Endodermal cell (in vitro differentiated cells): ENCODE measurements around the gene NTRK3. TPM values are rescaled to one million over a fixed set of nuclear protein-coding genes. Genes with fewer than 3 reads are reported as not detected.

ENCODE experiments used
- DNase-seq: peaks from one replicate; pipeline ENCODE4 v3.0.0-alpha.2; 2017
- H3K27ac ChIP-seq: 2 replicates; pipeline ENCODE4 v1.5.1; 2013; ENCODE audit warnings: mild to moderate bottlenecking, low read depth, low read length, moderate library complexity
- H3K27me3 ChIP-seq: 2 replicates; pipeline ENCODE4 v1.6.1; 2013; ENCODE audit warnings: mild to moderate bottlenecking, low read length, moderate library complexity; ENCODE audit not compliant: insufficient read depth, control insufficient read depth, poor library complexity, severe bottlenecking
- H3K36me3 ChIP-seq: 2 replicates; pipeline ENCODE4 v1.7.0; 2013; ENCODE audit warnings: mild to moderate bottlenecking, low read length, moderate library complexity; ENCODE audit not compliant: control insufficient read depth, insufficient read depth
- H3K4me1 ChIP-seq: one replicate; pipeline ENCODE4 v1.7.0; 2013; ENCODE audit warnings: low read length; ENCODE audit not compliant: control insufficient read depth, insufficient read depth
- H3K4me3 ChIP-seq: 2 replicates; pipeline ENCODE4 v1.5.1; 2013; ENCODE audit warnings: mild to moderate bottlenecking, low read length, moderate library complexity
- H3K9ac ChIP-seq: 2 replicates; pipeline ENCODE4 v1.6.1; 2013; ENCODE audit warnings: mild to moderate bottlenecking, low read length, moderate library complexity; ENCODE audit not compliant: poor library complexity, severe bottlenecking; ENCODE audit errors: extremely low read depth
- H3K9me3 ChIP-seq: 2 replicates; pipeline ENCODE4 v1.6.1; 2013; ENCODE audit warnings: mild to moderate bottlenecking, low read length, moderate library complexity; ENCODE audit not compliant: control insufficient read depth
- H3K27ac Mint-ChIP-seq: 2 replicates; pipeline ENCODE4 v1.8.0; 2020; ENCODE audit warnings: mixed read lengths
- H3K27me3 Mint-ChIP-seq: 2 replicates; pipeline ENCODE4 v1.8.0; 2021; ENCODE audit warnings: mild to moderate bottlenecking, mixed read lengths; ENCODE audit not compliant: insufficient read depth
- H3K36me3 Mint-ChIP-seq: 2 replicates; pipeline ENCODE4 v1.8.0; 2020; ENCODE audit warnings: low read depth, mixed read lengths
- H3K4me1 Mint-ChIP-seq: 2 replicates; pipeline ENCODE4 v1.8.0; 2020; ENCODE audit warnings: mixed read lengths
- H3K4me3 Mint-ChIP-seq: 2 replicates; pipeline ENCODE4 v1.8.0; 2020; ENCODE audit warnings: mild to moderate bottlenecking, moderate library complexity, mixed read lengths
- H3K9me3 Mint-ChIP-seq: 2 replicates; pipeline ENCODE4 v1.8.0; 2020; ENCODE audit warnings: mild to moderate bottlenecking, mixed read lengths
- CTCF ChIP-seq: fragments of 200-600 bp; sonication (generic); conservative IDR thresholded peaks from 2 replicates; pipeline ENCODE4 v1.5.0; 2021; ENCODE audit warnings: antibody characterized with exemption, mild to moderate bottlenecking
- WGBS, 2 experiments: methylation state at CpG; one replicate each; pipeline versions ENCODE4 v1.1.5 to v1.1.7; 2013; ENCODE audit warnings: missing lambda C conversion rate in 2 of 2, mixed read lengths in 1 of 2; ENCODE audit not compliant: insufficient coverage in 1 of 2, insufficient read length in 1 of 2; 5-methylcytosine and 5-hydroxymethylcytosine counted together
- total RNA-seq, 2 donors: library from RNA; stranded (reverse); fragmentation: NEBNext Ultra II Directional in 1 of 2; extraction: Animal tissue kit (Norgen Biotek cat#: 25700) in 1 of 2; gene quantifications; 2 replicates in 1 of 2; 3 replicates in 1 of 2; pipeline ENCODE4 v1.2.1, GENCODE V29; 2021

Gene NTRK3
- total RNA-seq, 2 donors from 2014 or later: 0.11 to 0.86 TPM

- WGBS, 2 experiments: 93 to 94% methylated on average over 4 of the region's 4 CpGs
- no peak for TF ChIP-seq CTCF
Observed at GRCh38 chr15:87959662-87960061, 296.9 kb downstream of the NTRK3 start.

DNA sequence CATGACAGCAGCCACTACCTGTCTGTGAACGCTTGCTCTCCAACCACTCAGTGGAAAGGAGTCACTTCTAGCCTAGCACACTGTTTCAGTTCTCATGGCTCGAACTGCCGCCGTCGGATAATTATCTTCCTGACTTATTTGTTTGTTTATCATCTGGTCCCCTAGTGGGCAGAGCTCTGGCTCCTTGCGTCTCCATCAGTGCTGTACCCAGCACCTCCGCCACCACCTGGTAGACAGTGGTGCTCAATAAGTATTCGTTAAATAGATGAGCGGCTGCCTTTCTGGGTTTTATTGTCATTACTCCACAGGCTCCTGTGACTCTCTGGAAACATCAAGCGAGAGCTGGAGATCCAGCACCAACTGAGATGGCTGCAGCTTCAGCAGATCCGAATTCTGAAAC, 297.5 kb downstream of the NTRK3 start:
- no peaks in the 10 kb centered on the region for H3K36me3 Mint-ChIP-seq
- peak; percentile 82 for TF ChIP-seq CTCF
- DNase-seq: peak; percentile 80
- no peak overlapping the region for H3K27ac Mint-ChIP-seq
- no peak overlapping the region for H3K4me3 Mint-ChIP-seq
- H3K9me3 ChIP-seq: no peaks in the 10 kb centered on the region
- peaks cover 40% of the 10 kb centered on the region for H3K4me1 Mint-ChIP-seq
- peaks cover 14% of the 10 kb centered on the region for H3K27me3 Mint-ChIP-seq
- no peak overlapping the region for H3K4me3 ChIP-seq
- 59 to 69% methylated on average over 11 of the region's 11 CpGs for WGBS, 2 experiments
- no peak overlapping the region for H3K9ac ChIP-seq
- H3K9me3 Mint-ChIP-seq: no peaks in the 10 kb centered on the region
- H3K36me3 ChIP-seq: no peaks in the 10 kb centered on the region
- H3K27ac ChIP-seq: no peak overlapping the region
- peaks cover 6% of the 10 kb centered on the region for H3K27me3 ChIP-seq
- H3K4me1 ChIP-seq: peaks cover 27% of the 10 kb centered on the region

More at GRCh38 chr15:87959662-87960061, 296.9 kb downstream of the NTRK3 start:
- H3K9me3 ChIP-seq: no peaks in the 10 kb centered on the region
- H3K27me3 Mint-ChIP-seq: peaks cover 13% of the 10 kb centered on the region
- H3K36me3 Mint-ChIP-seq: no peaks in the 10 kb centered on the region
- no peak overlapping the region for H3K27ac ChIP-seq
- no peak overlapping the region for H3K4me3 Mint-ChIP-seq
- peaks cover 6% of the 10 kb centered on the region for H3K27me3 ChIP-seq
- DNase-seq: no peak
- H3K9me3 Mint-ChIP-seq: no peaks in the 10 kb centered on the region
- no peak overlapping the region for H3K4me3 ChIP-seq
- H3K36me3 ChIP-seq: no peaks in the 10 kb centered on the region
- H3K27ac Mint-ChIP-seq: no peak overlapping the region
- H3K9ac ChIP-seq: no peak overlapping the region
- H3K4me1 Mint-ChIP-seq: peaks cover 39% of the 10 kb centered on the region
- H3K4me1 ChIP-seq: peaks cover 27% of the 10 kb centered on the region

DNA sequence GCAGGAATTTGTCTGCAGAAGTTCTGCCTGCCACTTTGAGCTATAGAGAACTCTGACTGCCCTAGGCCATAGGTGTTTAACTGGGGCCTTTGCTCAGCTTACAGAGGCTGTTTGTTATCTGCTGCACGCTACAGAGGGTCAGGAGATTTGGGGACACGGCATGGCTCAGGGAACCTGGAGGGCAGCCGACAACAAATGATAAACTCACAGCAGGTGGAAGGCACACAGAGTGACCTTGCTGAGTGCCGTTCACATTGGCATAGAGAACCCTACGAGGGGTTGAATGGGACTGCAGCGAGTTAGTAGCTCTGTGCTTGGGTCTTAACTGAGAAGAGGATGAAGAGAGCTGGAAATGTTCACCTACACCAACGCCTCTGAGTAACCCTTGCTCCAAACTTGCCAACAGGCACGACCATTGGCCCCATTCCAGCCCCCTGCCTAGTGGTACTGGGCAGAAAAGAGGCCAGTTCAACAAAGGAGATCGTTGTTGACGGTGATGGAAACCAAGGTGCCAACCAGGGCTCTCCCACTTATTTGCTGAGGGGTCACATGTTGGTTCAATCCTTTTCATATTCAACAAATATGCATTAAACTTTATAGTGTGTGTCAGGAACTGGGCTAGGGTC, 301.1 kb downstream of the NTRK3 start:
- Mint-ChIP-seq H3K36me3 (no peaks in the 10 kb centered on the region), H3K27ac (no peak overlapping the region), H3K4me1 (peaks cover 28% of the 10 kb centered on the region), H3K9me3 (no peaks in the 10 kb centered on the region), H3K27me3 (peaks cover 30% of the 10 kb centered on the region), H3K4me3 (no peak overlapping the region)
- Histone ChIP-seq H3K4me1 (peaks cover 7% of the 10 kb centered on the region), H3K36me3 (no peaks in the 10 kb centered on the region), H3K9me3 (no peaks in the 10 kb centered on the region), H3K9ac (no peak overlapping the region), H3K27me3 (peaks cover 6% of the 10 kb centered on the region), H3K27ac (no peak overlapping the region), H3K4me3 (no peak overlapping the region)
- no peak for DNase-seq
- TF ChIP-seq CTCF: no peak
- 82 to 85% methylated on average over 7 to 10 of the region's 10 CpGs for WGBS, 2 experiments
